COR-L47 (cell line): ENCODE measurements around the gene SH3BP2.
A peak's percentile ranks its signal among the peaks of the same experiment; 100 is the strongest.

Experiments used
- DNase-seq: peaks from one replicate; lab custom pipeline; 2025; lab: John Stamatoyannopoulos, UW

Gene SH3BP2

GRCh38 chr4:2790583-2791517, 2.0 kb upstream of the SH3BP2 start:
- no peak for DNase-seq

DNA sequence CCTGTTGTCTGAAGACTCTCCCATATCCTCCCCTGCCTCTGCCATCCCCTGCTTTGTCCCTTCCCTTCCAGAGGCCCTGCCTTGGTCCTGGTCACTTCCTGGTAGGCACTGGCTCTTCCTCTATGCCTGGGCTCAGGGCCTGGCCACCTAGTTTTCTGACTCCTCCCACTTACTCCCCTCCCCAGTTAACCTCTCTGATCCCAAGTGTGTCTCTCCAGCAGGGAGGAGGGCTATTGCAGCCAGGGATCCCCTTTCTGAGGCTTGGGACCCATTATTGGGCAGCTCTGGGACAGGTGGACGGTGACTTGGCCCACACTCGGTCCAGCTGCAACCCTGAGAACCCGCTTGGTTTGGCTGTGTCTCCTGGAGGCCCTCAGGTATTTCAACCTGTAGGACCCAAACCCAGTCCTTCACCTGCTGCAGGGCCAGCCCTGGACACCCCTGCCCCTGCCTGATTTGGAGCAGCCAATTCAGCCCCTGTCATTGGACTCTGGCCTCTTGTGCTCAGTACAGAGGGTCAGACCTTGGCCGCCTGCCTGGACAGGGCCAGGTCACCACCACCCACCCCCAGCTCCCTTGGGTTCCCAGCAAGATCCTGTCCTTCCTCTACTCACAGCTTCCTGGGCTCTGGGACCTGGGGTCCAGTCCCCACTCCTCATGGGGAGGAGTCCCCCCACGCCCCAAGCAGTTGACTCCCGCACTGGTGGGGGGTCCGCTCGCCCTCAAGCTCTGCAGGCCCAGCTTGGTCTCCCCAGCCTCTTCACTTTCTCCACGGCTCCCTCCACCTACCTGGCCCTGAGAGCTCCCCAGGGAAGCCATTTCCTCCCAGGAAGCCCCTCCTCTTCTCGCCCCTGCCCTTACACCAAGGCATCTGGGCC, 1.1 kb upstream of the SH3BP2 start:
- no peak for DNase-seq

DNA sequence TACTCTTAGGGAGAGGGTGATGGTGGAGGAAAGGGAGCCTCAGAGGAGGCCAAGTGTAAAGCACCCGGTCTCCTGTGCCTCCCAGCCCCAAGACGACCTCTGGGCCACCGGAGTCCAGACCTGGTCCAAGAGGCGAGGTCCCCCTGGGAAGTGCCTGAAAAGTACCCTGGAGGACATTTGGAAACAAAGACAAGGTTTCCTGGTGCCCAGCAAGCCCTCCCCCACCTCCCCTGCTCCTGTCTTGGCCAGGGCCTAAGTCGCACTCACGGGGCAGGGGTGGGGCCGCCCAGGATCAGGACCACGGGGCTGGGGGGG, 532 bp upstream of the SH3BP2 start:
- no peak for DNase-seq

DNA sequence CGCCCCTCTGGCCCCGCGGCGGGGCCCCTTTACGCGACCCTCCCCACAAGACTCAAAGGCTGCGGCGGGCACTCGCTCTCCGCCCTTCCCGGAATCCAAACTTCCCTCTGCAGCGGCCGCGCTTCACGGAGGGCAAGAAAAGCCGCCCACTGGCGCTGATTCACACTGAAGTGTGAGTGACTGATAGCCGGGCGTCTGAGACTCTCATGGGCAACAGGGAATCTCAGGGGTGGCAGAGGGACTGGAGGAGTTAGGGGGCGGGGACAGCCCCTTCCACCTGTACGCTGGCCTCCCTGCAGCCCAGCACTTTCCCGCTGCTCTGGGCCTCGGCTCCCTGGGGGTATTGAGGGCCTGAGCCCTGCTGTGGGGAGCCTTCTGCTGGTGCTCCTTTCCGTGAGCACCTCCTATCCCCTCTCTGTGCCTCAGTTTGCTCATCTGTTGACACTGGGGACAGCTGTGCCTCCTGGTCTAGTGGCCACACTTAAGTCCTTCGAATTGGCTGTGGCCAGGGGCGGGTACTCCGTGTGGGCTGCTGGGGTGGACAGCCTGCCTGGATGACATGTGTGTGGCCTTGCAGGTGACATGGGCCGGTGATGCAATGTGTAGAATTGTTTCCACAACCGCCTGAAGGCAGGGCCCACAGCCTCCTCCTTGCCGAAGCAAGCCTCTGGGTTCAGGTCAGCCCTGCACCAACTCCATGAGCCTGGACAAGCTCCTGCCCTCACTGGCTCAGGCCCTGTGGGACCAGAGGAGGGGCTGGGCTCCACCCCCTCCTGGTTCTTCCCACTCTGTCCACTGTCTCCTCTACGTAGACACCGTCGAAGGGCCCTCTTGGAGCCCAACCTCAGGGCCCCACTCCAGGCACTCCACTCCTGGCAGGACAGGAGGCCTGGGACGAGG, 951 bp downstream of the SH3BP2 start:
- no peak for DNase-seq

- DNase-seq = no peak
Measured at GRCh38 chr4:2794486-2795299, 1.8 kb downstream of the SH3BP2 start.

DNA sequence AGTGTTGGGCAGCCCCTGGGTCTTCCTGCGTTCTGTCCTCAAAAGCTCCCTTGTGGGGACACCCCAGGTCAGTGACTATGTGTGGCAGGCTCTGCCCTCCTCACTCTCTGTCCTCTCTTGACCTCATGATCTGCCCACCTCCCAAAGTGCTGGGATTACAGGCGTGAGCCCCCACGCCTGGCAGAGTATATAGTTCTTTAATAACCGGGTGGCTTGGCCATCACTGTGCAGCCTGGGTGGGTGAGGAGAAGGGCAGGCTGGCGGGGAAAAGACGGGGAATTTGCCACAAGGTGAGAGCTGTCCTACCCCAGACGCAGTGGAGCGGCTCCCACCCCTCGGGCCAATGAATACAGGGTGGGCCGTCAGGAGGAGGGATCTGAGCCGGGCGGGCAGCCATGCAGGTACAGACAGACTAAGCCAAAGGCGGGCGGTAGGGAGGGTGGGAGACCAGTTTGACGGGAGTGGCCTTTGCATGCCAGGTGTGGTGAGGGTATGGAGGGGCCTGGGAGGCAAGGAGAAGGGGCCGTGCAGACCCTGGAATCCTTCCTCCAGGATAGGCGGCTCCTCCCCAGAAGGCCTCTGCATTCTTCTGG, 2.5 kb downstream of the SH3BP2 start:
- DNase-seq = no peak

DNA sequence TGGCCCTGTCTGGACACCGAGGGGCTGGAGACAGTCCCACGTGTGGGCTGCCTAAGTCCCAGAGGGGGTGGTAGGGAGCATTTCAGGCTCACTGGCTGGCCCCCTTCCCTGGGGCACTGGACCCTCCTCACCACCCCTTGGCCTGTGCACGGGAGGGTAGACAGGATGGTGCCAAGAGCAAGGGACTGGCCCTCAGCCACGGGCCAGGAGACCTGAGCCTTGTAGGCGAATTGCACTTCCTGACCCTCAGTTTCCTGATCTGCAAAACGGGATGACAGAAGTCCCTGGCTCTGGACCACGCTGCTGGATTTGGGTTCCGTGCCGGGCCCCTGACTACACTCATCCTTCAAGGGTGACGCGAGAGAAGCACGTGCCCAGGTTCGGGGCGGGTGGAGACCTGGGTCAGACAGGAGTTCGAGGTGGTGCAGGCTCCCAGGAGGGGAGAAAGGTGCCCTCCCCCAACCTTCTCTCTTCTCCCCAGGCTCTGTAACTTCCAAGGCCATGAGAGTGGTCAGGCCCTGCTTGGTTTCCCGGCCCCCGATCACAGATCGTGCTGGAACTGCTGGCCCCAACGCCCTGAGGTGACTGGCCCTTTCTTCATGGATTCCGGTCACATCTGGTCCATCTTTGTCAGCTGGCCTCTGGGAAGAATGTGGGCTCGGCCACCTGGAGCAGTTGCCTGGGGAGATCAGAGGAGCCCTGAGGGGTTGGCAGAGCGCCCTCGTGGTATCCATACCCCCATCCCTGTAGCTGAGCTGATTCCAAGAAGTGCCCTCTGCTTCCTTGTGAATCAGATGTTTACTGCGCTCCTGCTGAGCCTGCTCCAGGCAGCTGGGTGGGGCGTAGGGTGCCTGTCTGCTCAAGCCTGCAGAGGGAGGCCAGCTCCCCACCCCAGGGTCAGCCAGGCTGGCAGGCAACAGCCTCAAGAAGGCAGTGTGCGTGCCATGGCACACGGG, 3.3 kb downstream of the SH3BP2 start:
- peak; percentile 76 for DNase-seq

- DNase-seq = no peak
Measured at GRCh38 chr4:2796849-2797544, 4.1 kb downstream of the SH3BP2 start.

DNA sequence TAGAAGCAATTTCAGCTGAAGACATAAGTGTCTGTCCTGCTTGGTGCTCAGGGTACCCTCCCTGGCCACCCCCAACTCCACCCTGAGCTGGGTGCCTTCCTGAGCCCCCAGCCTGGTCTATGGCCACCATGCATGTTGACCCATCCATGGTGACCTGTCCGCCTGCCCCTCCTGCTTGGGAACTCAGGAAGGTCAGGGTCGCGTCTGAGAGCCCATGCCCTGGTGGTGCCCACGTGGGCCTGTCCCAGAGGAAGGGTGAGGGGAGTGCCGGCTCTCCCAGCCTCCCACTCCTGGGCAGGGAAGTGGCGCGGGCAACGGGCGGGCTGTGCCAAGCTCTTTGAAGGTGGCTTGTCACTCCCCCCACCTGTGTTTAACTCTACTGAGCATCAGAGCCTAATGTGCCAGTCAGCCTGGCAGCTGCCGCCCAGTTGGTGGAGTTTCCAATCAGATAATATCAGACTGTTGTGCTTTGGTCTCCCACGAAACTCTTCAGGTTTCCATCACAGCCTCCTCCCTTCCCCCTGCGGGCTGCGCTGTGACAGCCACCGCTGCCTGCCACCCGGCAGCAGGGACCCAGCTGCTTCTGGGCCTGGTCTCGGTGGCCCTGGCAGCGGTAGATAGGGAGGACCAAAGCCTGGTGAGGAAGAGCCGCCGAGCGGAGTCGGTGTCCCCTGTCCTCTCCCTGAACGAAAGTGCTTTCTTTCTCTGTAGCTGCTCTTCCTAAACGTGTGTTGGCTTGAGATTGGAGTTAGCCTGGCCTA, 4.8 kb downstream of the SH3BP2 start:
- no peak for DNase-seq

DNA sequence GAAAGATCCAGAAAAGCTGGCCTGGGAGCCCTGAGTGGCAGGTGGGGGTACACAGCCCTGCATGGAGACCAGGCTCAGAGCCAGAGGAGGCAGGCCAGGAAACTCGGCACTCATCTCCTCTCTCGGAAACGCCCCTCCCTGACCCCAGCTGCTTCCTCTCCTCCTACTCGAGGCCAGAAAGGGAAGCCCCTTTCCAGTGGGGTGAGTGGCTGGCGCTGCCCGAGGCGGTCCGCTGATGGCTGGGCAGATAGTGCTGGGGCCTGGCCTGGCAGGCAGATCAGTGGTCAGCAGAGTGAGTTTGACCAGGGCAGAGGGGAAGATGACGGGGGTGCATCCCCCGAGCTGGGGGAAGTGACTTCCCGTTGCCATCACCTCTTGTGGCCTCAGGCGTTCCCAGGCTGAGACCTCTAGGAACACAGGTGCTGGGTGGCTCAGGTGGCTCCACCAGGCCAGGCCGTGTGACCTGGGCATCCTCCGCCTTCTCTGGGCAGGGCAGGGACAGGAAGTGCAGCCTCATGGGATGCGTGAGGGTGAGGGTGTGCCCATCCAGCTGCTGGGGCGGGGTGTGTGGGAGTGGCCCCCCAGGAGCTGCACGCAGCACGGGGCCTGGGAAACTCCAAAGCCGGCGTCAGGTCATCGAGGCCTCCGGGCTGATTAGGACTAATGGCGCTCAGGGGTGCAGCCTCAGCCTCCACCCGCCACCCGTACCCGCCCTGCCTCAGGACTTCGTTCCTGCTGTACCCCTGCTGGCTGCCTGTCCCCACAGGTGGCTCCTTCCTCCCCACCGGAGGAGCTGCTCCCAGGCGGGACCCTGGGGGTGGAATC, 5.7 kb downstream of the SH3BP2 start:
- DNase-seq = no peak

- no peak for DNase-seq
Measured at GRCh38 chr4:2799224-2799911, 6.5 kb downstream of the SH3BP2 start.

GRCh38 chr4:2799971-2800690, 7.2 kb downstream of the SH3BP2 start:
- no peak for DNase-seq

DNA sequence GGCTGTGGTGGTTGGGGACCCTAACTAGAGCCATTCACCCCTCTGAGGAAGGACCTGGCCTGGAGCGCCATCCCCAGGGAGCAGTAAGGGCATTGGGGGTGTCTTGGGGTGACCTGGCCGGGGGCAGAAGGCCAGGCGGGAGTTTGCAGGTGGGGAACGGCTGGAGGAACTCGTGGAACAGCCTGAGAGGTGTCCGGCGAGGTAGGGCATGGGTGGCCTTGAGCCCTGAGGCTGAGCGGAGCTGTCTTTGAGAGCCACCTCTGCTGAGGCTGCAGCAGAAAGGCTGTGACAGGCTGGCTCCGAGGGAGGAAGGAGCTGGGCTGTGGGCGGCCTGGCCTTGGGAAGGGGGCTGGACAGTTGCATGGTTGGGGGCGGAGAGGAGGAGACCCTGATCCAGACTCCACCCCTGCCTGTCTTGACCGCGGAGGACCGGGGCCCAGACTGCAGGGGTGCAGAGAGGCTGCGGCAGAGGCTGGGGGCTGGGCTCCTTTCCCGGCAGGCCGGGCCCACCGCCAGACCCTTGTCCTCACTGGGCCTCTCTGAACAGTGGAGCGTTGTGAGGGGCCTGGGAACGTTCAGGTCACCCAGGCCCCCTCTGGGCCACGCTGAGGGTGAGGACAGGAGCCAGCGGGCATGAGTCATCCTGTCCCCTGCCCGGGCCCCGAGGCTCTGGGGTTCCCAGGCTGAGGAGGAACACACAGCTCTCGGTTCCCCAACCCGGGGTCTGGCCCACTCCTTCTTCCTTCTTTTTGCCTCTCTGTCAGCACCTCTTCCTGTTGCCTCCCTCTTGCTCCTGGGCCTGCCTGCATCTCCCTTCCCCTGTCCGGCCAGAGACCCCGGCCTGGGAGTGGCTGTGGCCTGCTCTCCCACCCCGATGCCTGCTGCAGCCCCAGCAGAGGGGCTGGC, 8.1 kb downstream of the SH3BP2 start:
- no peak for DNase-seq

DNA sequence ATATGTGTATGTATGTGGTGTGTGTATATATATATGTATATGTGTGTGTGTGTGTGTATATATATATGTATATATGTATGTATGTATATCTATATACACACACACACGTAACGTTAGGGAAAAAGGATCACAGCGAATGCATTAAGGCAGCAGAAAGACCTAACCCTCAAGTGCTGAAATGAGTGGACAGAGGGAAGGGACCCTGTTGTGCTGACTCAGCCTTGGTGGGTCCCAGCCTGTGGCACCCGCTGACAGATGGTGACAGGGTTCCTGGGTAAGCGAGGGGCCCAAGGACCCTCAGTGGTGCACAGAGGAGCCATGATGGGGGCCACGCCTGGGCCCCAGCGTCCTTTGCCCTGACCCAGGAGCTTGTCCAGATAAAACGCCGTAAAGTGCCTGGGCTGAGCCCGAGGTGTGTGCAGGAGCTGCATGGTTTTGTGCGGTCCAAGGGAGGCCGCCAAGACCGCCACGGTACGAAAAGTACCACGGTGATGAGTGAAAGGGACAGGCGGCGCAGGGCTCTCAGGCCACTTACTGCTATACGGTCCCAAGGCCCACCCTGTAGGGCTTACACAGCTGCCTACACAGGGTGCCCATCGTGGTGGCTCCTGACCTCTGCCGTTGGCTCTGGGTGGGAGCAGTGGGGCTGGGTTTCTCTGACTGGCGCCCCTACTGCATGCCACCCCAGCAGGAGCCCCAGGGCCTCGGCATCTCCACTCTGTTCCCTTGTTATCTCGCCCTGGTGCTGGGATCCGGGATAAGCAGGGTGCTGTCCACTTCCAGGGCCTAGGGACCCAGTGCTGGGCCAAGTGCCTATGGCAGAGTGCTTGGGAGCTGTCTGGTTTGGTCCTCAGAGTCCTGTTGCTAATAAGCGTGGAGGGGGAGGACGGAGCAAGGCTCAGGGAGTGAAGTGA, 10.0 kb downstream of the SH3BP2 start:
- DNase-seq = no peak
